D721Med (cell line): ENCODE results near the gene PRPF40A.
"Not testable (repeated sequence)": the region's sequence is repeated elsewhere in the genome, so short reads cannot be mapped to it uniquely, and the experiment has no call there.

Experiments
- DNase-seq: peaks from one replicate; pipeline ENCODE4 v3.0.0; 2011; ENCODE audit warnings: low spot score; ENCODE audit not compliant: insufficient read length
- FAIRE-seq: peaks from 2 replicates; lab custom pipeline; 2011; peaks lifted over from hg19 to GRCh38; lab: Jason Lieb, UNC
- TF ChIP-seq, protein P1 (sequence below): IDR thresholded peaks from 2 replicates; pipeline ENCODE4 v1.5.1; 2012; ENCODE audit warnings: mild to moderate bottlenecking, control low read depth; ENCODE audit not compliant: insufficient read depth; ENCODE audit errors: missing control alignments

PRPF40A gene

DNA sequence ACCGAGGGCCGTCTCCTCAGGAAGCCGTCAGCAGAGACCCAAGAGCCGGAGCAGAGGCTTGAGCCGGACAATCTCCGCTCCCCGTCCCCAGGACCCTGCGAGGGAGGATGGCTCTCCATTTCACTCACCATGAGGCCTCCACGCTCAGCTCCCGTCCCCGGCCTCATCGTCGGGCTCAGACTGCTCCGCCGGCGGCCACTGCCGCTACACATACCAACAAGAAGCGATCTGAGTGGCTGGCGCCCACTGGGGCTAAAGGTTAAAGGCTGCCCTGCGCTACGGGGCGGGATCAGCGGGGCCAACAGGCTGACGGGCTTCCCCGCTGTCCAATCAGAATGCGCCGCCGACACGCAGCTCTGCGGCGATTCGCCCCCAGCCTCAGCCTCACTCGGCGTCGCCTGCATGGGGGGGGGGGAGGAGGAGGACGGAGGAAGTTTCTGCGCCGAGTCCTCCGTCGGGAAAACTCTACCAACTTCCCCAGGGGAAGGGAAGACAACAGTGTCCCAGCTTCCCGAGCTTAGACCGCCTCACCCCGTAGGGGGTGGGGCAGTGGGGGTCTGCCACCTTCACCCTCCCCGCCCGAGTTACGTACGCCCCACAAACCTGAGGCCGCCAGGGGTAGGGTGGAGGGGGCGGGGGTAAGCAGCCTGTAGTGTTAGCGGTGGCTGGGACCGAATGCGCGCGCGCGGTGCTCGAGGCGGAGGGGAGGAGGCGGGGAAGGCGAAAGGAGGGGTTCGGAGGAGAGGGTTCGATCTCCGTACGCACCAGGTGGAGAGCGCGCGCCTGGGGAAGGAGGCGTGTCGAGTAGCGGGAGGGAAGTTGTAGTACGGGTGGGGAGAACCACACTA is at the start of gene PRPF40A:
Gene PRPF40A (minus strand): TSS at position 234 of the 848 bp plus-strand sequence. CDS start 22 bp downstream, at position 212.
- FAIRE-seq: no peak
- peak; percentile 45 for DNase-seq
- TF ChIP-seq, protein P1, sequence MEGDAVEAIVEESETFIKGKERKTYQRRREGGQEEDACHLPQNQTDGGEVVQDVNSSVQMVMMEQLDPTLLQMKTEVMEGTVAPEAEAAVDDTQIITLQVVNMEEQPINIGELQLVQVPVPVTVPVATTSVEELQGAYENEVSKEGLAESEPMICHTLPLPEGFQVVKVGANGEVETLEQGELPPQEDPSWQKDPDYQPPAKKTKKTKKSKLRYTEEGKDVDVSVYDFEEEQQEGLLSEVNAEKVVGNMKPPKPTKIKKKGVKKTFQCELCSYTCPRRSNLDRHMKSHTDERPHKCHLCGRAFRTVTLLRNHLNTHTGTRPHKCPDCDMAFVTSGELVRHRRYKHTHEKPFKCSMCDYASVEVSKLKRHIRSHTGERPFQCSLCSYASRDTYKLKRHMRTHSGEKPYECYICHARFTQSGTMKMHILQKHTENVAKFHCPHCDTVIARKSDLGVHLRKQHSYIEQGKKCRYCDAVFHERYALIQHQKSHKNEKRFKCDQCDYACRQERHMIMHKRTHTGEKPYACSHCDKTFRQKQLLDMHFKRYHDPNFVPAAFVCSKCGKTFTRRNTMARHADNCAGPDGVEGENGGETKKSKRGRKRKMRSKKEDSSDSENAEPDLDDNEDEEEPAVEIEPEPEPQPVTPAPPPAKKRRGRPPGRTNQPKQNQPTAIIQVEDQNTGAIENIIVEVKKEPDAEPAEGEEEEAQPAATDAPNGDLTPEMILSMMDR: no peak

DNA sequence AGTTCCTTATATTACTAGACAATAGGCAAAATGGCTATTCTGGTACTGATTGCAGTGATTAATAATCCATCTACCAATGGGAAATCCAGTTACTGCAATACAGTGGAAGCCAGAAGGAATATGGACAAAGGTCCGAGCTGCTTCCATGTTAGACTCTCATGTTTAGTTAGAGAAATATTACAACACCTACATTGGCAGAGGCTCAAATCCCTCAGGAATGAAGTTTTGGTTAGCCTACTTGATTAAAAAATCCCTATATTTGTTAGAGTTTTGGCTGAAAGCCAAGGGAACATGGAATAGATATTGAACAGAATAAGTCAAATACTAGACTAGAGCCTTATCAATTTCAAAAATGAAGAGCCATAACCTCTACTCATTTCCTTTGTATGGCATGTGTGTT is 49.7 kb upstream of the PRPF40A start:
- no peak for DNase-seq
- no peak for FAIRE-seq

DNA sequence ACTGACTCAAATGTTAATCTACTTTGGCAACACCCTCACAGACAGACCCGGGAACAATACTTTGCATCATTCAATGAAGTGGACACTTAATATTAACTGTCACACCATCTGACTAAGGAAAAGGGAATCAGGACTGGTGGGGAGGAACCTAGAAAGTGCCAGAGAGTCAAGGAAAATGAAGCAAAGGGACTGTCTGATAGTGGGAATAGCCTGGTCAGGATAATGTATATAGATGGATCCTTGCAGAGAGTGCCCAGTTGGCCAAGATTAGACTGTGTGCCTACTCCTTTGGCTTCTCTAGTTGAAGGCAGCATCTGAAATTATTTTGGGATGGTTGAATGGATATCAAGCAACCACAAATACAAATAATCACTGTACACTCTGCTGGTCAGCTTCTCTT is 46.4 kb upstream of the PRPF40A start:
- FAIRE-seq: no peak
- no peak for DNase-seq

More for the DNA sequence above, 49.7 kb upstream of the PRPF40A start:
- TF ChIP-seq, protein P1: no peak

DNA sequence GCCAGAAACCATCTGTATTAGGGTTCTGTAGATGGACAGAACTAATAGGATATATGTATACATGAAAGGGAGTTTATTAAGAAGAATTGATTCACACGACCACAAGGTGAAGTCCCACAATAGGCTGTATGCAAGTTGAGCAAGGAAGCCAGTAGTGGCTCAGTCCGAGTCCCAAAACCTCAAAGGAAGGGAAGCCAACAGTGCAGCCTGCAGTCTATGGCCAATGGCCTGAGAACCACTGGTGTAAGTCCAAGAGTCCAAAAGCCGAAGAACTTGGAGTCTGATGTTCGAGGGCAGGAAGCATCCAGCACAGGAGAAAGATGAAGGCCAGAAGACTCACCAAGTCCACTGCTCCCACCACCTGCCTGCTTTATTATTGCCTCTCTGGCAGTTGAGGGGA is 45.9 kb upstream of the PRPF40A start:
- FAIRE-seq, DNase-seq: not testable (repeated sequence)

More for the DNA sequence above, 46.4 kb upstream of the PRPF40A start:
- TF ChIP-seq, protein P1: no peak

DNA sequence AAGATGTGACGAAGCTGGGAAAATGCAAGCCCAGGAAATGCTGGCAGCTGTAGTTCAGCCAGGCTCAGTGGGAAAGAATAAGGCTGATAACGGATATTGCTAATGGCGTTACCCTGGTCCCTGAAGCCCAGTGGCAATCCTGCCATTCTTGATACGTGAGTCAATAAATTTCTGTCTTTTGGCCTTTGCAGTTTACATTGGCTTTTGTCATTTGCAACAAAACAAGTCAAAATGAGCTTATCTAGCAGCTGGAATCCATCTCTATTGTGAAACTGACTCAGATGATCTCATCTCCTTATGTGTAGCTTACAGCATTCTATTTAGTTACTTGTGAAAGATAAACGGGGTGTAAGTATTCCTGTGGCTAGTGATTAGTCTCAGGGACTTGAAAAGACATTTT is 44.9 kb upstream of the PRPF40A start:
- DNase-seq (no peak), FAIRE-seq (no peak)
- TF ChIP-seq, protein P1: no peak

DNA sequence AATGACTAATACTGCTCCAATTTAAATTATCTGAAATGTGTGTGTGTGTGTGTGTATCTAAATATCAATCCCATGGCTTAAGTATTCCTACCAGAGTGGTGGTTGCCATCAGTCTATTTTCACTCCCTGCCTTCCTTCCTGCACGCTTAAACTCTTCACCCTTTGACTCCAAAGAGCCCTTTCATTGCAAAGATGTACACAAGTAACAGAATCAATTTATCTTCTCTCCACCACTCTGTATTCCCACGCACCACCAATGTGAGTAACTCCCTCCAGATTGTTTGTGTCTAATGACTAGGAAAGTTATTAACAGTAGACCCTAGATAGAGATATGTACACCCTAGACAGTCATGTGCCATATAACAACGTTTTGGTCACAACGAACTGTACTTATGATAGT is 44.0 kb upstream of the PRPF40A start:
- DNase-seq: no peak
- FAIRE-seq: no peak
- TF ChIP-seq, protein P1: no peak

DNA sequence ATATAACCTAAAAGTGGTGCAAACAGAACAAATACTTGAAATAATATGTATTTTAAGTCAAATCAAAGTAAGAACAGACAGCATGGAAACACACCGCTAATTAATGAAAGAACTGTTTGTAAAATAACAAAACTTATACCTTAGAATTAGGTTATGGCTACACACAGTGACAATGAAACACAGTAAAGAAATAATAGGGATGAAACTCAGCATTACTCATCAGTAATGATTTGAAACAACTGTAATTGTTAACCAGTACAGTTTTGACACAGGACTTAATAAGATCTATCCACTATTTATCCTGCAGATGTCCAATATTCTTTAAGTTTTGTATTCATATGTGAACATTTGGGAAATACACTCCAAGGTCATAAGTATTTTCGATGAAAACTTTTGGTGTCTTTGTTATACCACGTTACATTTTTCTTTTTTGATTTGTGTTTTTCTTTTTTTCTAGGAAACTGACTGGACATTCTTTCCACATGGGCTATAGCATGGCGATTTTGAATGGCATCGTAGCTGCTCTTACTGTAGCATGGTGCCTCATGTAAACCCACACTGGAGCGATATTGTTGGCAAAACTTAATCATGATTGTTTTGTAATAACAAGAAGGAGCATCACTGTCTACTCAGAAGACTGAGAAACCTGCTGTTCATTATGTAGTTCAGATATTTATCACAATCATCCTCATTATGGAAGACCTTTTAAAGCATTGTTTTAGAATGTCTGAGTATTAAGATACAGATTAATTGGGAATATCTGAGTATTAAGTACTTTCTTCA is 42.2 kb upstream of the PRPF40A start:
- DNase-seq (no peak), FAIRE-seq (peak; percentile 35)
- TF ChIP-seq, protein P1: no peak
